WTC11 (cell line): ENCODE measurements around the gene CPPED1. TPM values are rescaled to one million over a fixed set of nuclear protein-coding genes. Genes with fewer than 3 reads are reported as not detected.

Source experiments
- ATAC-seq: fragments of 200-7000 bp; cut with Tn5 transposase; 2 replicates; pipeline ENCODE4 v1.10.0; 2021; ENCODE audit warnings: mild to moderate bottlenecking, moderate library complexity
- CTCF ChIA-PET: fragments of 300-600 bp; sonication (Branson Sonifier 250); formaldehyde crosslinking; loops from one replicate; lab custom pipeline; 2021; ENCODE audit warnings: antibody characterized with exemption; lab: Charles Lee
- POLR2A ChIA-PET: fragments of 350-600 bp; sonication (Branson Sonifier 250); formaldehyde crosslinking; loops from one replicate; lab custom pipeline; 2021; ENCODE audit warnings: antibody characterized with exemption; lab: Charles Lee
- DNase-seq: peaks from one replicate; pipeline ENCODE4 v3.0.0; 2021; ENCODE audit warnings: low spot score
- H3K27ac Mint-ChIP-seq: 2 replicates; pipeline ENCODE4 v1.8.0; 2021; ENCODE audit warnings: mixed read lengths
- H3K27me3 Mint-ChIP-seq: 2 replicates; pipeline ENCODE4 v1.8.0; 2021; ENCODE audit warnings: low read depth, mild to moderate bottlenecking, moderate library complexity, mixed read lengths
- H3K36me3 Mint-ChIP-seq: 2 replicates; pipeline ENCODE4 v1.8.0; 2021; ENCODE audit warnings: mixed read lengths
- H3K4me1 Mint-ChIP-seq: 2 replicates; pipeline ENCODE4 v1.8.0; 2022; ENCODE audit warnings: mixed read lengths
- H3K4me3 Mint-ChIP-seq: 2 replicates; pipeline ENCODE4 v1.8.0; 2021; ENCODE audit warnings: mild to moderate bottlenecking, moderate library complexity, mixed read lengths
- H3K9me3 Mint-ChIP-seq: 2 replicates; pipeline ENCODE4 v1.8.0; 2021; ENCODE audit warnings: mixed read lengths
- CREB1 ChIP-seq: sonication (generic); formaldehyde crosslinking; IDR thresholded peaks from 2 replicates; pipeline ENCODE4 v1.8.0; 2023; ENCODE audit warnings: mild to moderate bottlenecking, missing genetic modification reagents
- EMX1 ChIP-seq: fragments of 250-450 bp; sonication (Bioruptor Pico); IDR thresholded peaks from 2 replicates; pipeline ENCODE4 v1.8.0; 2021; ENCODE audit warnings: mild to moderate bottlenecking
- ETV6 ChIP-seq: sonication (generic); formaldehyde crosslinking; IDR thresholded peaks from 2 replicates; pipeline ENCODE4 v1.8.1; 2022; ENCODE audit warnings: mild to moderate bottlenecking, missing genetic modification reagents
- KAT7 ChIP-seq: sonication (generic); formaldehyde crosslinking; IDR thresholded peaks from 2 replicates; pipeline ENCODE4 v1.8.1; 2023; ENCODE audit warnings: missing genetic modification reagents, mild to moderate bottlenecking, borderline replicate concordance
- NR1H2 ChIP-seq: sonication (generic); formaldehyde crosslinking; IDR thresholded peaks from 2 replicates; pipeline ENCODE4 v1.9.0; 2021; ENCODE audit warnings: mild to moderate bottlenecking, moderate library complexity, missing genetic modification reagents
- OVOL2 ChIP-seq: fragments of 250-450 bp; sonication (Bioruptor Pico); IDR thresholded peaks from 2 replicates; pipeline ENCODE4 v1.9.0; 2021; ENCODE audit warnings: mild to moderate bottlenecking, borderline replicate concordance
- RORB ChIP-seq: fragments of 250-450 bp; sonication (Bioruptor Pico); IDR thresholded peaks from 2 replicates; pipeline ENCODE4 v1.9.0; 2021; ENCODE audit warnings: mild to moderate bottlenecking
- SMAD4 ChIP-seq: sonication (generic); formaldehyde crosslinking; IDR thresholded peaks from 2 replicates; pipeline ENCODE4 v1.8.0; 2022; ENCODE audit warnings: mild to moderate bottlenecking, missing genetic modification reagents
- SOX15 ChIP-seq: fragments of 250-450 bp; sonication (Bioruptor Pico); IDR thresholded peaks from 2 replicates; pipeline ENCODE4 v1.9.0; 2021; ENCODE audit warnings: mild to moderate bottlenecking
- TEAD1 ChIP-seq: sonication (generic); formaldehyde crosslinking; IDR thresholded peaks from 2 replicates; pipeline ENCODE4 v1.8.0; 2022; ENCODE audit warnings: mild to moderate bottlenecking, missing genetic modification reagents
- ZNF121 ChIP-seq: sonication (generic); formaldehyde crosslinking; IDR thresholded peaks from 2 replicates; pipeline ENCODE4 v1.8.0; 2023; ENCODE audit warnings: missing genetic modification reagents
- ZNF138 ChIP-seq: sonication (generic); formaldehyde crosslinking; conservative IDR thresholded peaks from 2 replicates; pipeline ENCODE4 v1.8.1; 2022; ENCODE audit warnings: mild to moderate bottlenecking, moderate library complexity, missing genetic modification reagents
- ZNF263 ChIP-seq: sonication (generic); formaldehyde crosslinking; IDR thresholded peaks from 2 replicates; pipeline ENCODE4 v1.8.1; 2022; ENCODE audit warnings: low read depth, mild to moderate bottlenecking, moderate library complexity, missing genetic modification reagents
- ZNF317 ChIP-seq: sonication (generic); formaldehyde crosslinking; IDR thresholded peaks from 2 replicates; pipeline ENCODE4 v1.8.1; 2023; ENCODE audit warnings: low read depth, mild to moderate bottlenecking, moderate library complexity, missing genetic modification reagents, borderline replicate concordance
- ZNF423 ChIP-seq: fragments of 250-450 bp; sonication (Bioruptor Pico); IDR thresholded peaks from 2 replicates; pipeline ENCODE4 v2.1.2; 2022; ENCODE audit warnings: mild to moderate bottlenecking, moderate library complexity
- total RNA-seq: library from RNA; stranded (reverse); gene quantifications from 3 replicates; pipeline ENCODE4 v1.2.3, GENCODE V29; 2021
- TF ChIP-seq, protein P1 (sequence below): sonication (generic); formaldehyde crosslinking; IDR thresholded peaks from 2 replicates; pipeline ENCODE4 v1.8.0; 2022; ENCODE audit warnings: mild to moderate bottlenecking, missing genetic modification reagents
- TF ChIP-seq, protein P2 (sequence below): fragments of 250-450 bp; sonication (Bioruptor Pico); IDR thresholded peaks from 2 replicates; pipeline ENCODE4 v1.9.0; 2021; ENCODE audit warnings: moderate library complexity, mild to moderate bottlenecking, inconsistent platforms, borderline replicate concordance
- TF ChIP-seq, protein P3 (sequence below): sonication (generic); formaldehyde crosslinking; IDR thresholded peaks from 2 replicates; pipeline ENCODE4 v1.8.0; 2022; ENCODE audit warnings: mild to moderate bottlenecking, missing genetic modification reagents
- TF ChIP-seq, protein P4 (sequence below): sonication (generic); formaldehyde crosslinking; IDR thresholded peaks from 2 replicates; pipeline ENCODE4 v1.8.0; 2022; ENCODE audit warnings: missing genetic modification reagents
- TF ChIP-seq, protein P5 (sequence below): sonication (generic); formaldehyde crosslinking; IDR thresholded peaks from 2 replicates; pipeline ENCODE4 v1.8.1; 2022; ENCODE audit warnings: mild to moderate bottlenecking, missing genetic modification reagents, moderate library complexity, borderline replicate concordance
- TF ChIP-seq, protein P6 (sequence below): sonication (generic); formaldehyde crosslinking; IDR thresholded peaks from 2 replicates; pipeline ENCODE4 v1.8.1; 2022; ENCODE audit warnings: low read depth, missing genetic modification reagents, borderline replicate concordance
- TF ChIP-seq, protein P7 (sequence below): sonication (generic); formaldehyde crosslinking; IDR thresholded peaks from 2 replicates; pipeline ENCODE4 v1.8.1; 2023; ENCODE audit warnings: mild to moderate bottlenecking, missing genetic modification reagents, moderate library complexity
- TF ChIP-seq, protein P8 (sequence below): sonication (generic); formaldehyde crosslinking; IDR thresholded peaks from 2 replicates; pipeline ENCODE4 v1.8.0; 2023; ENCODE audit warnings: missing genetic modification reagents
- TF ChIP-seq, protein P9 (sequence below): fragments of 200-600 bp; IDR thresholded peaks from 2 replicates; pipeline ENCODE4 v1.8.0; 2022; ENCODE audit warnings: antibody characterized with exemption
- TF ChIP-seq, protein P10 (sequence below): sonication (generic); formaldehyde crosslinking; IDR thresholded peaks from 2 replicates; pipeline ENCODE4 v1.8.1; 2023; ENCODE audit warnings: mild to moderate bottlenecking, missing genetic modification reagents

Gene CPPED1
- total RNA-seq, 1 experiment from 2014 or later = 8.8 TPM

DNA sequence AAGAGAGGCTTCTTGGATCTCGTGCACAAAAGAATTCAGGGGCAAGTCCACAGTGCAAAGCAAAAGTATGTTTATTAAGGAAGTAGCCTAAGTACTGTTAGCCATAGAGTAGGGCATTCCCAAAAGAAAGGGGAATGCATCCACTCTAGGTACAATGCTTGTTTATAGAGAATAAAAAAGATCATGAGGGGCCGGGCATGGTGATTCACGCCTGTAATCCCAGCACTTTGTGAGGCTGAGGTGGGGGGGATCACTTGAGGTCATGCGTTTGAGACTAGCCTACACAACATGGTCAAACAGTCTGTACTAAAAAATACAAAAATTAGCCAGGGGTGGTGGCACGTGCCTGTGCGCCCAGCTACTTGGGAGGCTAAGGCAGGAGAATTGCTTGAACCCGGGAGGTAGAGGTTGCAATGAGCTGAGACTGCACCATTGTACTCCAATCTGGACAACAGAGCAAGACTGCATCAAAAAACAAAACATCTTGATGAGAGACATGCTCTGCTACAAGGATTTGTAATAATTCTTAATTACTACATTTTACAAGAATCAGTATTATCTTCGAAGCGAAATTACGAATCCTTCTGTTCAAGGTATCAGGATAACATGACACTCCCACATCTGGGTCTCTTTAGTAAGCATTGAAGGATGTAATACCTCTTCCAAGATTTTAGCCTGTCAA lies 191.6 kb downstream of the CPPED1 start (continued):
- TF ChIP-seq, protein P1, sequence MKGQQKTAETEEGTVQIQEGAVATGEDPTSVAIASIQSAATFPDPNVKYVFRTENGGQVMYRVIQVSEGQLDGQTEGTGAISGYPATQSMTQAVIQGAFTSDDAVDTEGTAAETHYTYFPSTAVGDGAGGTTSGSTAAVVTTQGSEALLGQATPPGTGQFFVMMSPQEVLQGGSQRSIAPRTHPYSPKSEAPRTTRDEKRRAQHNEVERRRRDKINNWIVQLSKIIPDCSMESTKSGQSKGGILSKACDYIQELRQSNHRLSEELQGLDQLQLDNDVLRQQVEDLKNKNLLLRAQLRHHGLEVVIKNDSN = no peak
- TF ChIP-seq, protein P2, sequence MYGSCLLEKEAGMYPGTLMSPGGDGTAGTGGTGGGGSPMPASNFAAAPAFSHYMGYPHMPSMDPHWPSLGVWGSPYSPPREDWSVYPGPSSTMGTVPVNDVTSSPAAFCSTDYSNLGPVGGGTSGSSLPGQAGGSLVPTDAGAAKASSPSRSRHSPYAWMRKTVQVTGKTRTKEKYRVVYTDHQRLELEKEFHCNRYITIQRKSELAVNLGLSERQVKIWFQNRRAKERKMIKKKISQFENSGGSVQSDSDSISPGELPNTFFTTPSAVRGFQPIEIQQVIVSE = no peak
- TF ChIP-seq ZNF121 = no peak
- TF ChIP-seq ETV6 (CRISPR knock-in tag) = no peak
- no peak for TF ChIP-seq KAT7 (CRISPR knock-in tag)
- TF ChIP-seq ZNF263 (CRISPR knock-in tag) = no peak
- TF ChIP-seq EMX1 = no peak

DNA sequence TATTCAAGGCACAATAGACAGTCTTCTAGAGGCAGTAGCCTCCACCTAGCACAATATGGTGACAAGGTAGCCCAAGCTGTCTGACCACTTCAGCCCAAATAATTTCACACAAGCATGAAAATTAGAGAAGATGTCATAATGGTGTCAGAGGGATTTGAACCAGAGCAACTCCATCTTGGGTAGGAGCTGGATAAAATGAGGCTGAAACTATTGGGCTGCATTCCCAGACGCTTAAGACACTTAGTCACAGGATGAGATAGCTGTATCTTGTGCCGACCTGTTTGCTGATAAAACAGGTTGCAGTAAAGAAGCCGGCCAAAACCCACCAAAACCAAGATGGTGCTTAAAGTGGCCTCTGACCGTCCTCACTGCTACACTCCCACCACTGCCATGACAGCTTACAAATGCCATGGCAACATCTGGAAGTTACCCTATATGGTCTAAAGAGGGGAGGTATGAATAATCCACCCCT lies 192.6 kb downstream of the CPPED1 start:
- CTCF ChIA-PET = no interaction called here
- DNase-seq = no peak
- POLR2A ChIA-PET = no interaction called here
- peaks cover 29% of the 10 kb centered on the region for H3K4me1 Mint-ChIP-seq
- no peak overlapping the region for H3K4me3 Mint-ChIP-seq
- peaks cover 18% of the 10 kb centered on the region for H3K9me3 Mint-ChIP-seq
- ATAC-seq = no peak
- H3K27me3 Mint-ChIP-seq = peaks cover 4% of the 10 kb centered on the region
- H3K36me3 Mint-ChIP-seq = no peaks in the 10 kb centered on the region
- H3K27ac Mint-ChIP-seq = no peak overlapping the region
- TF ChIP-seq OVOL2 (CRISPR knock-in tag) (no peak), CREB1 (CRISPR knock-in tag) (no peak), SMAD4 (CRISPR knock-in tag) (no peak), RORB (no peak), ZNF423 (CRISPR knock-in tag) (no peak), ZNF317 (CRISPR knock-in tag) (no peak), TEAD1 (CRISPR knock-in tag) (no peak), ZNF138 (CRISPR knock-in tag) (no peak), NR1H2 (CRISPR knock-in tag) (no peak), SOX15 (CRISPR knock-in tag) (no peak)
- TF ChIP-seq, protein P3, sequence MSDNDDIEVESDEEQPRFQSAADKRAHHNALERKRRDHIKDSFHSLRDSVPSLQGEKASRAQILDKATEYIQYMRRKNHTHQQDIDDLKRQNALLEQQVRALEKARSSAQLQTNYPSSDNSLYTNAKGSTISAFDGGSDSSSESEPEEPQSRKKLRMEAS (CRISPR knock-in tag) = no peak
- TF ChIP-seq, protein P4, sequence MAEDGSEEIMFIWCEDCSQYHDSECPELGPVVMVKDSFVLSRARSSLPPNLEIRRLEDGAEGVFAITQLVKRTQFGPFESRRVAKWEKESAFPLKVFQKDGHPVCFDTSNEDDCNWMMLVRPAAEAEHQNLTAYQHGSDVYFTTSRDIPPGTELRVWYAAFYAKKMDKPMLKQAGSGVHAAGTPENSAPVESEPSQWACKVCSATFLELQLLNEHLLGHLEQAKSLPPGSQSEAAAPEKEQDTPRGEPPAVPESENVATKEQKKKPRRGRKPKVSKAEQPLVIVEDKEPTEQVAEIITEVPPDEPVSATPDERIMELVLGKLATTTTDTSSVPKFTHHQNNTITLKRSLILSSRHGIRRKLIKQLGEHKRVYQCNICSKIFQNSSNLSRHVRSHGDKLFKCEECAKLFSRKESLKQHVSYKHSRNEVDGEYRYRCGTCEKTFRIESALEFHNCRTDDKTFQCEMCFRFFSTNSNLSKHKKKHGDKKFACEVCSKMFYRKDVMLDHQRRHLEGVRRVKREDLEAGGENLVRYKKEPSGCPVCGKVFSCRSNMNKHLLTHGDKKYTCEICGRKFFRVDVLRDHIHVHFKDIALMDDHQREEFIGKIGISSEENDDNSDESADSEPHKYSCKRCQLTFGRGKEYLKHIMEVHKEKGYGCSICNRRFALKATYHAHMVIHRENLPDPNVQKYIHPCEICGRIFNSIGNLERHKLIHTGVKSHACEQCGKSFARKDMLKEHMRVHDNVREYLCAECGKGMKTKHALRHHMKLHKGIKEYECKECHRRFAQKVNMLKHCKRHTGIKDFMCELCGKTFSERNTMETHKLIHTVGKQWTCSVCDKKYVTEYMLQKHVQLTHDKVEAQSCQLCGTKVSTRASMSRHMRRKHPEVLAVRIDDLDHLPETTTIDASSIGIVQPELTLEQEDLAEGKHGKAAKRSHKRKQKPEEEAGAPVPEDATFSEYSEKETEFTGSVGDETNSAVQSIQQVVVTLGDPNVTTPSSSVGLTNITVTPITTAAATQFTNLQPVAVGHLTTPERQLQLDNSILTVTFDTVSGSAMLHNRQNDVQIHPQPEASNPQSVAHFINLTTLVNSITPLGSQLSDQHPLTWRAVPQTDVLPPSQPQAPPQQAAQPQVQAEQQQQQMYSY (CRISPR knock-in tag) = no peak
- TF ChIP-seq, protein P5, sequence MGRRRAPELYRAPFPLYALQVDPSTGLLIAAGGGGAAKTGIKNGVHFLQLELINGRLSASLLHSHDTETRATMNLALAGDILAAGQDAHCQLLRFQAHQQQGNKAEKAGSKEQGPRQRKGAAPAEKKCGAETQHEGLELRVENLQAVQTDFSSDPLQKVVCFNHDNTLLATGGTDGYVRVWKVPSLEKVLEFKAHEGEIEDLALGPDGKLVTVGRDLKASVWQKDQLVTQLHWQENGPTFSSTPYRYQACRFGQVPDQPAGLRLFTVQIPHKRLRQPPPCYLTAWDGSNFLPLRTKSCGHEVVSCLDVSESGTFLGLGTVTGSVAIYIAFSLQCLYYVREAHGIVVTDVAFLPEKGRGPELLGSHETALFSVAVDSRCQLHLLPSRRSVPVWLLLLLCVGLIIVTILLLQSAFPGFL (CRISPR knock-in tag) = no peak
- TF ChIP-seq, protein P6, sequence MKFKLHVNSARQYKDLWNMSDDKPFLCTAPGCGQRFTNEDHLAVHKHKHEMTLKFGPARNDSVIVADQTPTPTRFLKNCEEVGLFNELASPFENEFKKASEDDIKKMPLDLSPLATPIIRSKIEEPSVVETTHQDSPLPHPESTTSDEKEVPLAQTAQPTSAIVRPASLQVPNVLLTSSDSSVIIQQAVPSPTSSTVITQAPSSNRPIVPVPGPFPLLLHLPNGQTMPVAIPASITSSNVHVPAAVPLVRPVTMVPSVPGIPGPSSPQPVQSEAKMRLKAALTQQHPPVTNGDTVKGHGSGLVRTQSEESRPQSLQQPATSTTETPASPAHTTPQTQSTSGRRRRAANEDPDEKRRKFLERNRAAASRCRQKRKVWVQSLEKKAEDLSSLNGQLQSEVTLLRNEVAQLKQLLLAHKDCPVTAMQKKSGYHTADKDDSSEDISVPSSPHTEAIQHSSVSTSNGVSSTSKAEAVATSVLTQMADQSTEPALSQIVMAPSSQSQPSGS (CRISPR knock-in tag) = no peak
- TF ChIP-seq, protein P7, sequence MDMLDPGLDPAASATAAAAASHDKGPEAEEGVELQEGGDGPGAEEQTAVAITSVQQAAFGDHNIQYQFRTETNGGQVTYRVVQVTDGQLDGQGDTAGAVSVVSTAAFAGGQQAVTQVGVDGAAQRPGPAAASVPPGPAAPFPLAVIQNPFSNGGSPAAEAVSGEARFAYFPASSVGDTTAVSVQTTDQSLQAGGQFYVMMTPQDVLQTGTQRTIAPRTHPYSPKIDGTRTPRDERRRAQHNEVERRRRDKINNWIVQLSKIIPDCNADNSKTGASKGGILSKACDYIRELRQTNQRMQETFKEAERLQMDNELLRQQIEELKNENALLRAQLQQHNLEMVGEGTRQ (CRISPR knock-in tag) = no peak
- TF ChIP-seq, protein P8, sequence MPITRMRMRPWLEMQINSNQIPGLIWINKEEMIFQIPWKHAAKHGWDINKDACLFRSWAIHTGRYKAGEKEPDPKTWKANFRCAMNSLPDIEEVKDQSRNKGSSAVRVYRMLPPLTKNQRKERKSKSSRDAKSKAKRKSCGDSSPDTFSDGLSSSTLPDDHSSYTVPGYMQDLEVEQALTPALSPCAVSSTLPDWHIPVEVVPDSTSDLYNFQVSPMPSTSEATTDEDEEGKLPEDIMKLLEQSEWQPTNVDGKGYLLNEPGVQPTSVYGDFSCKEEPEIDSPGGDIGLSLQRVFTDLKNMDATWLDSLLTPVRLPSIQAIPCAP = no peak
- TF ChIP-seq, protein P9, sequence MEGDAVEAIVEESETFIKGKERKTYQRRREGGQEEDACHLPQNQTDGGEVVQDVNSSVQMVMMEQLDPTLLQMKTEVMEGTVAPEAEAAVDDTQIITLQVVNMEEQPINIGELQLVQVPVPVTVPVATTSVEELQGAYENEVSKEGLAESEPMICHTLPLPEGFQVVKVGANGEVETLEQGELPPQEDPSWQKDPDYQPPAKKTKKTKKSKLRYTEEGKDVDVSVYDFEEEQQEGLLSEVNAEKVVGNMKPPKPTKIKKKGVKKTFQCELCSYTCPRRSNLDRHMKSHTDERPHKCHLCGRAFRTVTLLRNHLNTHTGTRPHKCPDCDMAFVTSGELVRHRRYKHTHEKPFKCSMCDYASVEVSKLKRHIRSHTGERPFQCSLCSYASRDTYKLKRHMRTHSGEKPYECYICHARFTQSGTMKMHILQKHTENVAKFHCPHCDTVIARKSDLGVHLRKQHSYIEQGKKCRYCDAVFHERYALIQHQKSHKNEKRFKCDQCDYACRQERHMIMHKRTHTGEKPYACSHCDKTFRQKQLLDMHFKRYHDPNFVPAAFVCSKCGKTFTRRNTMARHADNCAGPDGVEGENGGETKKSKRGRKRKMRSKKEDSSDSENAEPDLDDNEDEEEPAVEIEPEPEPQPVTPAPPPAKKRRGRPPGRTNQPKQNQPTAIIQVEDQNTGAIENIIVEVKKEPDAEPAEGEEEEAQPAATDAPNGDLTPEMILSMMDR = no peak
- TF ChIP-seq, protein P10, sequence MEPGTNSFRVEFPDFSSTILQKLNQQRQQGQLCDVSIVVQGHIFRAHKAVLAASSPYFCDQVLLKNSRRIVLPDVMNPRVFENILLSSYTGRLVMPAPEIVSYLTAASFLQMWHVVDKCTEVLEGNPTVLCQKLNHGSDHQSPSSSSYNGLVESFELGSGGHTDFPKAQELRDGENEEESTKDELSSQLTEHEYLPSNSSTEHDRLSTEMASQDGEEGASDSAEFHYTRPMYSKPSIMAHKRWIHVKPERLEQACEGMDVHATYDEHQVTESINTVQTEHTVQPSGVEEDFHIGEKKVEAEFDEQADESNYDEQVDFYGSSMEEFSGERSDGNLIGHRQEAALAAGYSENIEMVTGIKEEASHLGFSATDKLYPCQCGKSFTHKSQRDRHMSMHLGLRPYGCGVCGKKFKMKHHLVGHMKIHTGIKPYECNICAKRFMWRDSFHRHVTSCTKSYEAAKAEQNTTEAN = no peak
